Endodermal cell (in vitro differentiated cells): Measurements from ENCODE around the gene LRIG3. TPM values are rescaled to one million over a fixed set of nuclear protein-coding genes. Genes with fewer than 3 reads are reported as not detected.

Source experiments
- DNase-seq: peaks from one replicate; pipeline ENCODE4 v3.0.0-alpha.2; 2017
- H3K27ac ChIP-seq: 2 replicates; pipeline ENCODE4 v1.5.1; 2013; ENCODE audit warnings: mild to moderate bottlenecking, low read depth, low read length, moderate library complexity
- H3K27me3 ChIP-seq: 2 replicates; pipeline ENCODE4 v1.6.1; 2013; ENCODE audit warnings: mild to moderate bottlenecking, low read length, moderate library complexity; ENCODE audit not compliant: insufficient read depth, control insufficient read depth, poor library complexity, severe bottlenecking
- H3K36me3 ChIP-seq: 2 replicates; pipeline ENCODE4 v1.7.0; 2013; ENCODE audit warnings: mild to moderate bottlenecking, low read length, moderate library complexity; ENCODE audit not compliant: control insufficient read depth, insufficient read depth
- H3K4me1 ChIP-seq: one replicate; pipeline ENCODE4 v1.7.0; 2013; ENCODE audit warnings: low read length; ENCODE audit not compliant: control insufficient read depth, insufficient read depth
- H3K4me3 ChIP-seq: 2 replicates; pipeline ENCODE4 v1.5.1; 2013; ENCODE audit warnings: mild to moderate bottlenecking, low read length, moderate library complexity
- H3K9ac ChIP-seq: 2 replicates; pipeline ENCODE4 v1.6.1; 2013; ENCODE audit warnings: mild to moderate bottlenecking, low read length, moderate library complexity; ENCODE audit not compliant: poor library complexity, severe bottlenecking; ENCODE audit errors: extremely low read depth
- H3K9me3 ChIP-seq: 2 replicates; pipeline ENCODE4 v1.6.1; 2013; ENCODE audit warnings: mild to moderate bottlenecking, low read length, moderate library complexity; ENCODE audit not compliant: control insufficient read depth
- H3K27ac Mint-ChIP-seq: 2 replicates; pipeline ENCODE4 v1.8.0; 2020; ENCODE audit warnings: mixed read lengths
- H3K27me3 Mint-ChIP-seq: 2 replicates; pipeline ENCODE4 v1.8.0; 2021; ENCODE audit warnings: mild to moderate bottlenecking, mixed read lengths; ENCODE audit not compliant: insufficient read depth
- H3K36me3 Mint-ChIP-seq: 2 replicates; pipeline ENCODE4 v1.8.0; 2020; ENCODE audit warnings: low read depth, mixed read lengths
- H3K4me1 Mint-ChIP-seq: 2 replicates; pipeline ENCODE4 v1.8.0; 2020; ENCODE audit warnings: mixed read lengths
- H3K4me3 Mint-ChIP-seq: 2 replicates; pipeline ENCODE4 v1.8.0; 2020; ENCODE audit warnings: mild to moderate bottlenecking, moderate library complexity, mixed read lengths
- H3K9me3 Mint-ChIP-seq: 2 replicates; pipeline ENCODE4 v1.8.0; 2020; ENCODE audit warnings: mild to moderate bottlenecking, mixed read lengths
- WGBS, 2 experiments: methylation state at CpG; one replicate each; pipeline versions ENCODE4 v1.1.5 to v1.1.7; 2013; ENCODE audit warnings: missing lambda C conversion rate in 2 of 2, mixed read lengths in 1 of 2; ENCODE audit not compliant: insufficient coverage in 1 of 2, insufficient read length in 1 of 2; 5-methylcytosine and 5-hydroxymethylcytosine counted together
- total RNA-seq, 2 donors: library from RNA; stranded (reverse); fragmentation: NEBNext Ultra II Directional in 1 of 2; extraction: Animal tissue kit (Norgen Biotek cat#: 25700) in 1 of 2; gene quantifications; 2 replicates in 1 of 2; 3 replicates in 1 of 2; pipeline ENCODE4 v1.2.1, GENCODE V29; 2021
- TF ChIP-seq, protein P1 (sequence below): fragments of 200-600 bp; sonication (generic); conservative IDR thresholded peaks from 2 replicates; pipeline ENCODE4 v1.5.0; 2021; ENCODE audit warnings: antibody characterized with exemption, mild to moderate bottlenecking

Gene LRIG3
- total RNA-seq, 2 donors from 2014 or later, result 196 to 367 TPM

- Mint-ChIP-seq H3K4me3 (peak overlapping the region; percentile 97), H3K27me3 (no peaks in the 10 kb centered on the region), H3K4me1 (peaks cover 43% of the 10 kb centered on the region), H3K36me3 (peaks cover 39% of the 10 kb centered on the region), H3K27ac (peak overlapping the region; percentile 94), H3K9me3 (no peaks in the 10 kb centered on the region)
- Histone ChIP-seq H3K4me1 (no peaks in the 10 kb centered on the region), H3K9ac (peak overlapping the region; percentile 99), H3K27ac (peak overlapping the region; percentile 85), H3K9me3 (no peaks in the 10 kb centered on the region), H3K27me3 (no peaks in the 10 kb centered on the region), H3K4me3 (peak overlapping the region; percentile 95), H3K36me3 (peaks cover 51% of the 10 kb centered on the region)
- TF ChIP-seq, protein P1, sequence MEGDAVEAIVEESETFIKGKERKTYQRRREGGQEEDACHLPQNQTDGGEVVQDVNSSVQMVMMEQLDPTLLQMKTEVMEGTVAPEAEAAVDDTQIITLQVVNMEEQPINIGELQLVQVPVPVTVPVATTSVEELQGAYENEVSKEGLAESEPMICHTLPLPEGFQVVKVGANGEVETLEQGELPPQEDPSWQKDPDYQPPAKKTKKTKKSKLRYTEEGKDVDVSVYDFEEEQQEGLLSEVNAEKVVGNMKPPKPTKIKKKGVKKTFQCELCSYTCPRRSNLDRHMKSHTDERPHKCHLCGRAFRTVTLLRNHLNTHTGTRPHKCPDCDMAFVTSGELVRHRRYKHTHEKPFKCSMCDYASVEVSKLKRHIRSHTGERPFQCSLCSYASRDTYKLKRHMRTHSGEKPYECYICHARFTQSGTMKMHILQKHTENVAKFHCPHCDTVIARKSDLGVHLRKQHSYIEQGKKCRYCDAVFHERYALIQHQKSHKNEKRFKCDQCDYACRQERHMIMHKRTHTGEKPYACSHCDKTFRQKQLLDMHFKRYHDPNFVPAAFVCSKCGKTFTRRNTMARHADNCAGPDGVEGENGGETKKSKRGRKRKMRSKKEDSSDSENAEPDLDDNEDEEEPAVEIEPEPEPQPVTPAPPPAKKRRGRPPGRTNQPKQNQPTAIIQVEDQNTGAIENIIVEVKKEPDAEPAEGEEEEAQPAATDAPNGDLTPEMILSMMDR, result no peak
- peak; percentile 70 for DNase-seq
- 0% methylated on average over 31 to 50 of the region's 50 CpGs for WGBS, 2 experiments
Observed at GRCh38 chr12:58919231-58920101, 838 bp downstream of the LRIG3 start.

DNA sequence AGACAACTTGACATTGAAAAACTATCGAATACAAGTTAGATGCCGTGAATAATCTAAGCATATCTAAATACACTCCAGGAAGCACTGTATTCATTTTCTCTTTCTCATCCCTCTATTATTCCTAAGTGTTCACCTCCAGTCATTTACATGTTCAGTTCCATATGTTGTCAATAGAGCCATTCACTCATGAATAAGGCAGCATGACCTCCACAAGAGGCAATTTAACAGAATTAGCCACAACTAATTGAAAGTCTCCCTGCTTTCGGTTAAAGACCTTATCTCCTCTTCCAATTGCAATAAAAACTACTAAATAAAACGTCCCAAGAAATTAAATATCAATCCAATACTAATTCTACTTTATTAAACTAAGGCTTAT, 1.8 kb downstream of the LRIG3 start:
- no peaks in the 10 kb centered on the region for H3K4me1 ChIP-seq
- H3K4me1 Mint-ChIP-seq, result peaks cover 45% of the 10 kb centered on the region
- H3K27ac ChIP-seq, result no peak overlapping the region

GRCh38 chr12:58917699-58918468, 2.4 kb downstream of the LRIG3 start:
- Mint-ChIP-seq H3K36me3 (peaks cover 52% of the 10 kb centered on the region), H3K27me3 (no peaks in the 10 kb centered on the region), H3K27ac (peak overlapping the region; percentile 80), H3K4me3 (peak overlapping the region; percentile 97), H3K4me1 (peaks cover 42% of the 10 kb centered on the region), H3K9me3 (no peaks in the 10 kb centered on the region)
- H3K9ac ChIP-seq, result peak overlapping the region; percentile 99
- peak overlapping the region; percentile 95 for H3K4me3 ChIP-seq
- H3K9me3 ChIP-seq, result no peaks in the 10 kb centered on the region
- H3K4me1 ChIP-seq, result no peaks in the 10 kb centered on the region
- no peak overlapping the region for H3K27ac ChIP-seq
- peaks cover 67% of the 10 kb centered on the region for H3K36me3 ChIP-seq
- no peak for DNase-seq
- no peaks in the 10 kb centered on the region for H3K27me3 ChIP-seq
- TF ChIP-seq, protein P1, result no peak
- WGBS, 2 experiments, result 21 to 44% methylated on average over 5 of the region's 5 CpGs

More for the DNA sequence above, 1.8 kb downstream of the LRIG3 start:
- Histone ChIP-seq H3K27me3 (no peaks in the 10 kb centered on the region), H3K9ac (peak overlapping the region; percentile 99), H3K9me3 (no peaks in the 10 kb centered on the region), H3K36me3 (peaks cover 61% of the 10 kb centered on the region), H3K4me3 (peak overlapping the region; percentile 95)
- Mint-ChIP-seq H3K36me3 (peaks cover 49% of the 10 kb centered on the region), H3K27me3 (no peaks in the 10 kb centered on the region), H3K4me3 (peak overlapping the region; percentile 97), H3K9me3 (no peaks in the 10 kb centered on the region), H3K27ac (peak overlapping the region; percentile 80)
- DNase-seq, result no peak
- 26 to 28% methylated on average over 4 of the region's 4 CpGs for WGBS, 2 experiments
- TF ChIP-seq, protein P1, result no peak
